OCI-LY7 (cell line): ENCODE results near the gene GPANK1.

Experiments used
- CTCF ChIP-seq: fragments of 200-600 bp; sonication (generic); conservative IDR thresholded peaks from 2 replicates; pipeline ENCODE4 v1.5.1; 2014; ENCODE audit warnings: mild to moderate bottlenecking, antibody characterized with exemption, low read length, moderate library complexity, mixed read lengths
- EZH2phosphoT487 ChIP-seq: fragments of 200-600 bp; sonication (generic); IDR thresholded peaks from 2 replicates; pipeline ENCODE4 v1.6.1; 2018; ENCODE audit warnings: low read depth, borderline replicate concordance, mild to moderate bottlenecking, mixed run types, antibody characterized with exemption, low read length, moderate library complexity, mixed read lengths

GRCh38 chr6:31658983-31659648 is 5.7 kb downstream of the GPANK1 start:
- TF ChIP-seq CTCF (no peak), EZH2phosphoT487 (no peak)
